CD4-positive, alpha-beta memory T cell (primary cell): ENCODE measurements around the gene LYVE1. TPM values are rescaled to one million over a fixed set of nuclear protein-coding genes. Genes with fewer than 3 reads are reported as not detected.

Source experiments
- CTCF ChIA-PET: fragments of 350-600 bp; sonication (Branson Sonifier 250); formaldehyde crosslinking; loops from one replicate; lab custom pipeline; 2021; ENCODE audit warnings: inconsistent platforms; ENCODE audit not compliant: partially characterized antibody; lab: Charles Lee
- POLR2A ChIA-PET: fragments of 350-600 bp; sonication (Branson Sonifier 250); formaldehyde crosslinking; loops from one replicate; lab custom pipeline; 2021; ENCODE audit not compliant: partially characterized antibody; lab: Charles Lee
- DNase-seq, 5 donors: peaks; one replicate each; pipeline versions ENCODE4 v3.0.0 to v3.0.0-alpha.2; 2020 to 2022; ENCODE audit warnings: mixed read lengths in 1 of 5
- H3K27ac ChIP-seq: one replicate; pipeline ENCODE4 v1.7.0; 2013; ENCODE audit warnings: low read depth, low read length
- H3K27me3 ChIP-seq: 2 replicates; pipeline ENCODE4 v1.7.0; 2013; ENCODE audit warnings: mild to moderate bottlenecking, low read length, moderate library complexity; ENCODE audit not compliant: insufficient read depth
- H3K36me3 ChIP-seq: 2 replicates; pipeline ENCODE4 v1.7.0; 2013; ENCODE audit warnings: mild to moderate bottlenecking, low read length, moderate library complexity; ENCODE audit not compliant: insufficient read depth
- H3K4me1 ChIP-seq: 2 replicates; pipeline ENCODE4 v1.7.0; 2013; ENCODE audit warnings: mild to moderate bottlenecking, low read length, moderate library complexity; ENCODE audit not compliant: insufficient read depth
- H3K4me3 ChIP-seq, 2 donors: one replicate each; pipeline ENCODE4 v1.7.0; 2013; ENCODE audit warnings: low read length in 2 of 2, mild to moderate bottlenecking in 1 of 2
- H3K9me3 ChIP-seq, 2 donors: one replicate each; pipeline ENCODE4 v1.7.0; 2013; ENCODE audit warnings: low read length in 2 of 2, control low read depth in 1 of 2; ENCODE audit not compliant: control insufficient read depth in 1 of 2
- H3K27ac Mint-ChIP-seq, 7 donors: one replicate each; pipeline ENCODE4 v1.8.0; 2020 to 2021; ENCODE audit warnings: mixed read lengths in 7 of 7, mild to moderate bottlenecking in 6 of 7, inconsistent platforms in 3 of 7, moderate library complexity in 3 of 7
- H3K27me3 Mint-ChIP-seq, 2 donors: one replicate each; pipeline ENCODE4 v1.8.0; 2020 to 2021; ENCODE audit warnings: mixed read lengths in 2 of 2
- H3K36me3 Mint-ChIP-seq, 2 donors: one replicate each; pipeline ENCODE4 v1.8.0; 2020 to 2021; ENCODE audit warnings: mixed read lengths in 2 of 2, inconsistent platforms in 1 of 2, mild to moderate bottlenecking in 1 of 2
- H3K4me1 Mint-ChIP-seq, 4 donors: one replicate each; pipeline ENCODE4 v1.8.0; 2020 to 2021; ENCODE audit warnings: mixed read lengths in 4 of 4, mild to moderate bottlenecking in 1 of 4
- H3K4me3 Mint-ChIP-seq, 8 donors: one replicate each; pipeline ENCODE4 v1.8.0; 2020 to 2021; ENCODE audit warnings: mixed read lengths in 8 of 8, mild to moderate bottlenecking in 7 of 8, moderate library complexity in 6 of 8, inconsistent platforms in 3 of 8
- H3K9me3 Mint-ChIP-seq, 8 donors: one replicate each; pipeline ENCODE4 v1.8.0; 2020 to 2021; ENCODE audit warnings: mixed read lengths in 8 of 8, mild to moderate bottlenecking in 5 of 8, inconsistent platforms in 3 of 8, moderate library complexity in 1 of 8
- intact Hi-C: fragments of 100-400 bp; cut with micrococcal nuclease; formaldehyde crosslinking; loops from one replicate; pipeline ENCODE4 v1.15.1; 2023
- polyA plus RNA-seq, 2 donors: library from polyadenylated mRNA; unstranded; fragments of 300-500 nt; fragmentation: Illumina TruSeq; gene quantifications; one replicate each; pipeline ENCODE4 v1.2.3, GENCODE V29; 2021
- total RNA-seq, 2 experiments: library from RNA; stranded (reverse); gene quantifications; one replicate each; pipeline ENCODE4 v1.2.3, GENCODE V29; 2021

LYVE1 gene
- total and polyA plus RNA-seq, 4 experiments from 2014 or later, result not detected

DNA sequence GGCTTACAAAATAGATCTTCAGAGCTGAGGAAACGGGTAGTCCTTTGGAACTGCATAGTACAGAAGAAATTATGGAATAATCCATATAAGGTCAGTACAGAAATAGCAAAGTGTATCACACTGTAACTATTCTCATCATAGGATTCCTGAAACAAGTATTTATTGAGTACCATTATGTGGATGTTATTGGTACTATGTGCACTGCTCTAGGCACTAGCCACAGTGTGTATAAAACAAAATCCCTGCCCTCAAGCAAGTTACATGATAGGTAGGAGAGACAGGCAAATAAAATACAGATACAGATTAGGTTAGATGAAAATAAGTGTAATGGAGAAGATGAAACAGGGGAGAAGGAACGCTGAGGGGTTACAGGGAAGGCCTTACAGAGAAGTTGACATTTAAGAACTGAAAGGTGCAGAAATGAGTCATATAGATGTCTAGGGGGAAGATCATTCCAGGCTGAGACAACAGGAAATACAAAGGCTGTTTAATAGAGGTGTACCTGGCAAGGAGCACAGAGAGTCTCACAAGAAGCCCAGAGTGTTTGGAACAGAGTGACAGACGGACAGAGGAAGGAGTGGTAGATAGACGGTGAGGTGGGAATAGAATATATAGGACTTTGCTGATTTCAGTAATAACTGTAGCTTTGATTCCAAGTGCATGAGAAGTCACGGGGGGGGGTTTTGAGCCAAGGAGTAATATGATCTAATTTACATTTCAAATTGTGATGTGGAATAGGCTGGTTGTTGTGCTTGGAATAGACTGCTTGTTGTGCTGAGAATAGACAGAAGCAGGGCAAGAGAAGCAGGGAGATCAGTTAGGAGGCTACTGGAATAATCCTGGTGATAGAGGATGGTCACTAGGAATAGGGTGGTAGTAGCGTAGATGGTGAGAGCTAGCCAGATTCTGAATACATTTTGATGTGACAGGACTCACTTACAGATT is 41.2 kb downstream of the LYVE1 start:
- H3K36me3 ChIP-seq, result peaks cover 22% of the 10 kb centered on the region
- Mint-ChIP-seq H3K36me3 (peaks cover 42 to 67% of the 10 kb centered on the region in 2 donors), H3K9me3 (no peaks in the 10 kb centered on the region), H3K27me3 (no peaks in the 10 kb centered on the region), H3K4me1 (peaks cover 0 to 9% (median 6%) of the 10 kb centered on the region in 4 donors), H3K4me3 (no peak overlapping the region), H3K27ac (peak overlapping the region in 3 of 7 donors; percentile 2 to 61 (median 21))
- intact Hi-C loops, result no loop called here
- no peak overlapping the region for H3K27ac ChIP-seq
- H3K4me3 ChIP-seq, result no peak overlapping the region
- CTCF ChIA-PET, result interaction anchor here (0.7 kb wide), 1 partner anchor 126 kb away, joined by 3 read pairs; no protein-coding TSS in a partner anchor
- DNase-seq, result no peak
- no peaks in the 10 kb centered on the region for H3K4me1 ChIP-seq
- no peaks in the 10 kb centered on the region for H3K9me3 ChIP-seq
- H3K27me3 ChIP-seq, result no peaks in the 10 kb centered on the region
- POLR2A ChIA-PET, result interaction anchor here (1.6 kb wide), 1 partner anchor 71 kb away, joined by 3 read pairs; no protein-coding TSS in a partner anchor

DNA sequence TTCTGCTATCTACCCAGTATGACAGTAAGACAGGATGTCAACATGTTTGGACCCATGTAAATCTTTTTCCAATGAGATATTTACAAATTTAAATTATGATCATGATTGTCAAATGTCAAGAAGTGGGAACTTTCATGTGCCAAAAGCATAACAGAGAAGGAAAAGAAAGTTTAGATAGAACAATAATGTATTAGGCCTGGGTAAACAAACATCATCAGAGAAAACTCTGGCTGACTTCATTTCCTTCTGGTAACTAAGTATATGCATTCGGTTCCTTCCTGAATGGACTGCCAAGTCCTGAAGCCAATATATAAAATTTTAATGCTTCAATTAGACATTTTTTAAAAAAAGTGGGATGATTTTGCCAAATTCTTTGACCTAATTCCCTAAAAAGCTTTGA is 44.0 kb downstream of the LYVE1 start:
- Histone ChIP-seq H3K27ac (no peak overlapping the region), H3K27me3 (no peaks in the 10 kb centered on the region), H3K4me3 (no peak overlapping the region), H3K36me3 (peaks cover 25% of the 10 kb centered on the region), H3K9me3 (no peaks in the 10 kb centered on the region), H3K4me1 (no peaks in the 10 kb centered on the region)
- ChIA-PET CTCF (no interaction called here), POLR2A (no interaction called here)
- intact Hi-C loops, result no loop called here
- no peak overlapping the region for H3K4me3 Mint-ChIP-seq
- no peak for DNase-seq
- peaks cover 0 to 9% (median 6%) of the 10 kb centered on the region in 4 donors for H3K4me1 Mint-ChIP-seq
- no peaks in the 10 kb centered on the region for H3K27me3 Mint-ChIP-seq
- no peaks in the 10 kb centered on the region for H3K9me3 Mint-ChIP-seq
- H3K27ac Mint-ChIP-seq, result no peak overlapping the region
- peaks cover 40 to 61% of the 10 kb centered on the region in 2 donors for H3K36me3 Mint-ChIP-seq

DNA sequence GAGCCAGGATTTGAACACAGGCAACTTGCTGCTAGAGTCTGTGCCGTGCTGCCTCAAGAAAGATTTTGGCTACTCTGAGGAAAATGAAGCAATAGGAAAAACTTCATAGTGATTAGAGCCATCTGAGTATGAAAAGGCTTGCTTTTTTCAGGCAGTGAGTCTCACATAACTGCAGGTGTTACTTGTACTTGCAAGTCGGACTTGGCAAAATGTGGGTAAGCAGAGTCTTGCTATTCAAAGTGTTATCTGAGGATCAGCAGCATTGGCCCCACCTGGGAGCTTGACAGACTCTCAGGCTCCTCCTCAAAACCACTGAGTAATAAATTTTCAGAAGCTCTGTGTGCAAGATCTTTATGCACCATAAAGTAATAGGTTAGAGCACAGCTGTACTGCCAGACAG is 45.5 kb downstream of the LYVE1 start:
- POLR2A ChIA-PET, result no interaction called here
- H3K36me3 ChIP-seq, result peaks cover 23% of the 10 kb centered on the region
- Mint-ChIP-seq H3K27me3 (no peaks in the 10 kb centered on the region), H3K4me3 (no peak overlapping the region), H3K36me3 (peaks cover 39 to 57% of the 10 kb centered on the region in 2 donors), H3K27ac (no peak overlapping the region), H3K4me1 (peaks cover 0 to 9% (median 6%) of the 10 kb centered on the region in 4 donors), H3K9me3 (no peaks in the 10 kb centered on the region)
- no peaks in the 10 kb centered on the region for H3K27me3 ChIP-seq
- no peak overlapping the region for H3K4me3 ChIP-seq
- no peak overlapping the region for H3K27ac ChIP-seq
- no peaks in the 10 kb centered on the region for H3K9me3 ChIP-seq
- H3K4me1 ChIP-seq, result no peaks in the 10 kb centered on the region
- no peak for DNase-seq
- CTCF ChIA-PET, result interaction anchor here (1.0 kb wide), 2 partner anchors 17 to 18 kb away, joined by 3 read pairs; partner anchors contain the start of gene RNF141
- intact Hi-C loops, result no loop called here

DNA sequence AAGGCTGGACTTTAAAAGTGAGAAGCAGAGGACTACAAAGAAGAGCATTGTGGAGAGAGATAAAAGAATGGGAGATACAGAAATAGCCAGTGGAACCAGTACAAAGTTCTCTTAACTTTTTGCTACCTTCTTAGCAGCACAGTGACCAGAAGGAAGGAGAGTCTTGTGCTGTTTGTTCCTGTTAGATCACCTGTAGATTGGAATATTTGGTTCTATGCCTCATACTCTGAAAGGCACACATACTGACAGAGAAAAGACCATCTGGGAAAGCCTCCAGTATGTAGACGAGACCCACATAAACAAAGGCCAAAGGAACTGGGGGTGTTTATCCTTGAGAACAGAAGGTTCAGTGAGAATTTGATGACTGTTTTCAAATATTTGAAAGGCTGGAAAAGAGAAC is 46.2 kb downstream of the LYVE1 start:
- no peak overlapping the region for H3K27ac ChIP-seq
- H3K4me1 ChIP-seq, result no peaks in the 10 kb centered on the region
- peak overlapping the region in 5 of 7 donors; percentile 1 to 20 (median 14) for H3K27ac Mint-ChIP-seq
- intact Hi-C loops, result no loop called here
- H3K36me3 Mint-ChIP-seq, result peaks cover 35 to 52% of the 10 kb centered on the region in 2 donors
- no peaks in the 10 kb centered on the region for H3K9me3 ChIP-seq
- no peak overlapping the region for H3K4me3 ChIP-seq
- H3K9me3 Mint-ChIP-seq, result no peaks in the 10 kb centered on the region
- H3K27me3 Mint-ChIP-seq, result no peaks in the 10 kb centered on the region
- H3K27me3 ChIP-seq, result no peaks in the 10 kb centered on the region
- ChIA-PET CTCF (interaction anchor here (2.1 kb wide), 1 partner anchor 116 kb away, joined by 6 read pairs; no protein-coding TSS in a partner anchor), POLR2A (interaction anchor here (1.3 kb wide), 1 partner anchor 108 kb away, joined by 4 read pairs; no protein-coding TSS in a partner anchor)
- no peak for DNase-seq
- H3K4me3 Mint-ChIP-seq, result no peak overlapping the region
- peaks cover 23% of the 10 kb centered on the region for H3K36me3 ChIP-seq
- peaks cover 0 to 7% (median 4%) of the 10 kb centered on the region in 4 donors for H3K4me1 Mint-ChIP-seq

DNA sequence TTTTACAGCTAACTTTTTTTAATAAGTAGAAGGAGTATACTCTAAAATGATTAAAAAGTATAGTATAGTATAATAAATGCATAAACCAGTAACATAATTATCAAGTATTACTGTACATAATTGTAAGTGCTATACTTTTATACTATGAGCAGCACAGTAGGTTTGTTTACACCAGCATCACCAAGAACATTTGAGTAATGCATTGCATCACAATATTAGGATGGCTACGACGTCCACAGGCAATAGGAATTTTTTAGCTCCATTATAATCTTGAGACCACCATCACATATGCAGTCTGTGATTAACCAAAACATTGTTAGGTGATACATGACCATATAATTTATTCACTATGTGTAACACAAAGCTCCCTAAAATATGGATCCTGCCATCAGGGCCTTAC is 47.9 kb downstream of the LYVE1 start:
- Mint-ChIP-seq H3K4me1 (peaks cover 0 to 4% (median 1%) of the 10 kb centered on the region in 4 donors), H3K9me3 (no peaks in the 10 kb centered on the region), H3K4me3 (no peak overlapping the region), H3K27me3 (no peaks in the 10 kb centered on the region), H3K36me3 (peaks cover 37 to 51% of the 10 kb centered on the region in 2 donors), H3K27ac (no peak overlapping the region)
- Histone ChIP-seq H3K9me3 (no peaks in the 10 kb centered on the region), H3K4me1 (no peaks in the 10 kb centered on the region), H3K27ac (no peak overlapping the region), H3K27me3 (no peaks in the 10 kb centered on the region), H3K4me3 (no peak overlapping the region), H3K36me3 (peaks cover 27% of the 10 kb centered on the region)
- intact Hi-C loops, result no loop called here
- CTCF ChIA-PET, result interaction anchor here (1.8 to 3.8 kb wide), 4 partner anchors 20 to 114 kb away, joined by 4 to 29 read pairs (median 8); partner anchors contain the start of gene RNF141
- DNase-seq, result no peak
- POLR2A ChIA-PET, result interaction anchor here (1.2 to 1.8 kb wide), 2 partner anchors 20 to 107 kb away, joined by 3 to 6 read pairs; partner anchors contain the start of gene RNF141

DNA sequence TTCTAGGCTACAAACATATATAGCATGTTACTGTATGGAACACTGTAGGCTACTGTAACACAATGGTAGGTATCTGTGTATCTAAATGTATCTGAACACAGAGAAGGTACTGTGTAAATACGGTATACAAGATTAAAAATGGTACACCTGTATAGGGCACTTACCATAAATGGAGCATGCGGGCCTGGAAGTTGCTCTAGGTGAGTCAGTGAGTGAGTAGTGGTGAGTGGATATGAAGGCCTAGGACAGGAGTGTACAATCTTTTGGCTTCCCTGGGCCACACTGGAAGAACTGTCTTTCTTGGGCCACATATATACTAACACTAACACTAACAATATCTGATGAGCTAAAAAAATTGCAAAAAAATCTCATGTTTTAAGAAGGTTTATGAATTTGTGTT is 48.8 kb downstream of the LYVE1 start:
- intact Hi-C loops, result loop anchor here (10.0 kb wide), 1 partner anchor 105 kb away; no protein-coding TSS in a partner anchor
- H3K4me1 Mint-ChIP-seq, result peaks cover 0 to 4% (median 1%) of the 10 kb centered on the region in 4 donors
- H3K27ac Mint-ChIP-seq, result peak overlapping the region in 1 of 7 donors; percentile 47
- H3K36me3 Mint-ChIP-seq, result peaks cover 38 to 48% of the 10 kb centered on the region in 2 donors
- H3K9me3 Mint-ChIP-seq, result no peaks in the 10 kb centered on the region
- no peak overlapping the region for H3K27ac ChIP-seq
- no peak overlapping the region for H3K4me3 ChIP-seq
- peaks cover 18% of the 10 kb centered on the region for H3K36me3 ChIP-seq
- no peaks in the 10 kb centered on the region for H3K27me3 Mint-ChIP-seq
- DNase-seq, result no peak
- CTCF ChIA-PET, result interaction anchor here (1.8 to 3.8 kb wide), 3 partner anchors 21 to 106 kb away, joined by 4 to 29 read pairs (median 9); partner anchors contain the start of gene RNF141
- H3K27me3 ChIP-seq, result no peaks in the 10 kb centered on the region
- POLR2A ChIA-PET, result interaction anchor here (1.2 kb wide), 1 partner anchor 106 kb away, joined by 3 read pairs; no protein-coding TSS in a partner anchor
- no peaks in the 10 kb centered on the region for H3K9me3 ChIP-seq
- H3K4me1 ChIP-seq, result no peaks in the 10 kb centered on the region
- no peak overlapping the region for H3K4me3 Mint-ChIP-seq
